Measurements from ENCODE around the gene PLEKHM2. TPM values are rescaled to one million over a fixed set of nuclear protein-coding genes. Genes with fewer than 3 reads are reported as not detected.

The PLEKHM2 gene
- total and polyA plus RNA-seq, 2 of the 8 experiments (the other 6 are each of a cell fraction or from before 2014, with no cell fraction given): 38.3 to 47.6 TPM

DNA sequence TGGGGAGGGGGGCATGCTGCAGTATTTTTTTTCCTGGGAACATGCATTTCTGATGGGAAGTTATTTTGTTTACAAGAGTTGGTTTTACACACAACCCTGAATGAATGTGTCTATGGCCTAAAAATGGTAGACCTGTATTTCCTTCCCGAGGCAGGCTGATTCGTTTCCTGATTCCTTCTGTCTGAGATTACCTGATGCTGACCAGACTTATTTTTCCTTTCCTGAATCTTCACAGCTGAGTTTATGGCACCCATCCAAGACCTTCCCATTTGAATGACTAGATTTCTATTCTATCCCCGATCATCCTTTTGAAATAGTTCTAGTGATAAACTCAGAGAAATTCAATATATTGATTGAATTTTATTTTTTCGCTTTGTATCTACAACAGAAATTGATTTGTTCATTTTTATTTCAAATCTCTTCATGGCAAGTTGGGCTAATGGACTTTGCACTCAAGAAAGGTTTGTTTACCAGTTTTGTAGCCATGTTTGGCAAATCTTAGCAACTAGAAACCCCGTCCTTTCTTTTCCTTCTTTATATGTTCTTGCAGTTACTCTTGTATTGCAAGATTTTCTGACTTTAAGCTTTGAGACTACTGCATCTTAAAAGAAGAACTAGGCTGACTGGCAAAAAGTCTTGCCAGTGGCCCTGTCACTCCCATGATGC, 15.9 kb upstream of the PLEKHM2 start:
- 91% methylated on average over 5 of the region's 5 CpGs; no CpG with 5 or more reads in 1 of the 2 experiments for WGBS, 2 experiments (ENCODE audit: extremely low coverage in 1 of 2, insufficient coverage in 1 of 2, insufficient read length in 1 of 2, insufficient replicate concordance in 2 of 2, low coverage in 1 of 2, low lambda C conversion rate in 2 of 2, missing lambda C conversion rate in 1 of 2)
- no peaks in the 10 kb centered on the region for H3K23me2 ChIP-seq (ENCODE audit: low read depth, low read length)
- H4K5ac ChIP-seq (ENCODE audit: insufficient read length, low read depth, low read length): no peak overlapping the region
- H3K14ac ChIP-seq (ENCODE audit: insufficient read length): no peak overlapping the region
- DNase-seq (ENCODE audit: low read depth in 1 of 2, low spot score in 2 of 2) (no peak), FAIRE-seq (no peak)
- H4K20me1 ChIP-seq (replicated peaks in 1 of 2; ENCODE audit: control insufficient read depth in 1 of 2, insufficient read depth in 2 of 2, low read length in 2 of 2): no peaks in the 10 kb centered on the region
- no peaks in the 10 kb centered on the region for H3K9me3 ChIP-seq (ENCODE audit: insufficient read depth in 2 of 2, low read depth in 1 of 2, low read length in 1 of 2)
- no peak overlapping the region for H2AFZ ChIP-seq (ENCODE audit: low read length)
- no peak overlapping the region for H3K4me2 ChIP-seq (ENCODE audit: insufficient read depth in 1 of 2, low read depth in 2 of 2, low read length in 2 of 2)
- ChIA-PET POLR2A (ENCODE audit: partially characterized antibody) (interaction anchor here (1.1 to 1.2 kb wide), 5 partner anchors 11 to 35 kb away, joined by 3 to 4 read pairs (median 4); no protein-coding TSS in a partner anchor), CTCF (ENCODE audit: partially characterized antibody) (interaction anchor here (1.2 to 1.4 kb wide), 2 partner anchors 14 to 48 kb away, joined by 4 to 6 read pairs; no protein-coding TSS in a partner anchor)
- H3K27me3 ChIP-seq (replicated peaks in 1 of 4; ENCODE audit: control insufficient read depth in 3 of 4, extremely low read depth in 1 of 4, insufficient read depth in 3 of 4, low read length in 3 of 4): no peaks in the 10 kb centered on the region
- no peak overlapping the region for H2AK5ac ChIP-seq (ENCODE audit: low read depth, low read length)
- H3K36me3 ChIP-seq (ENCODE audit: control insufficient read depth in 2 of 4, insufficient read depth in 4 of 4, low read length in 3 of 4): peaks cover 0 to 4% (median 0%) of the 10 kb centered on the region in 4 experiments; a peak in 2 of 8 replicates
- H3K4me1 ChIP-seq (replicated peaks in 1 of 4; ENCODE audit: control insufficient read depth in 3 of 4, insufficient read depth in 4 of 4, low read length in 3 of 4): peaks cover 0 to 5% (median 0%) of the 10 kb centered on the region in 4 experiments; a peak in 1 of 7 replicates
- no peak overlapping the region for H4K91ac ChIP-seq (replicated peaks; ENCODE audit: insufficient read length, low read length)
- TF ChIP-seq MAFK (IDR thresholded peaks at IDR 0.05; ENCODE audit: low read depth, low read length) (no peak), CHD1 (IDR thresholded peaks at IDR 0.05; ENCODE audit: low read depth, low read length) (no peak), BRCA1 (IDR thresholded peaks at IDR 0.05; ENCODE audit: low read depth, low read length) (no peak)
- no peaks in the 10 kb centered on the region for H3K79me2 ChIP-seq (ENCODE audit: control insufficient read depth in 1 of 2, insufficient read depth in 2 of 2, low read length in 2 of 2)
- no peak overlapping the region for H3K23ac ChIP-seq (ENCODE audit: insufficient read length)
- no peak overlapping the region for H3K27ac ChIP-seq (ENCODE audit: low read depth, low read length)
- no peak overlapping the region for H4K8ac ChIP-seq (ENCODE audit: extremely low read depth, insufficient read depth, low read length)
- H3K18ac ChIP-seq (ENCODE audit: extremely low read depth, low read length): no peak overlapping the region
- no peak overlapping the region for H3K56ac ChIP-seq (replicated peaks; ENCODE audit: insufficient read length, low read depth, low read length)
- H3K79me1 ChIP-seq (ENCODE audit: low read depth, low read length): peaks cover 3% of the 10 kb centered on the region; the same call in 1 of the 2 replicates
- H2BK12ac ChIP-seq (ENCODE audit: low read depth, low read length): no peak overlapping the region
- H3K4ac ChIP-seq (replicated peaks; ENCODE audit: insufficient read length, low read depth, low read length): no peak overlapping the region
- no peak overlapping the region for H3K9ac ChIP-seq (replicated peaks in 1 of 4; ENCODE audit: extremely low read depth in 1 of 4, low read depth in 3 of 4, low read length in 3 of 4)
- no peak overlapping the region for H2BK20ac ChIP-seq (ENCODE audit: low read length)
- no peak overlapping the region for H3K4me3 ChIP-seq (ENCODE audit: extremely low read depth in 1 of 4, insufficient read depth in 2 of 4, low read depth in 3 of 4, low read length in 4 of 4)
- H2BK15ac ChIP-seq (ENCODE audit: low read length): no peak overlapping the region
- H2BK120ac ChIP-seq (replicated peaks; ENCODE audit: low read depth, low read length): no peak overlapping the region
- H2BK5ac ChIP-seq (ENCODE audit: low read depth, low read length): no peak overlapping the region

Measured in H1 (cell line).